H1 (cell line): ENCODE data around the gene CRTC1. TPM values are rescaled to one million over a fixed set of nuclear protein-coding genes. Genes with fewer than 3 reads are reported as not detected.
A peak's percentile ranks its signal among the peaks of the same experiment; 100 is the strongest.

Source experiments
- CTCF ChIA-PET: fragments of 300-600 bp; sonication (Branson Sonifier 250); formaldehyde crosslinking; loops from one replicate; lab custom pipeline; 2021; ENCODE audit not compliant: partially characterized antibody; lab: Charles Lee
- POLR2A ChIA-PET: fragments of 300-600 bp; sonication (Branson Sonifier 250); formaldehyde crosslinking; loops from one replicate; lab custom pipeline; 2021; ENCODE audit warnings: inconsistent platforms; ENCODE audit not compliant: partially characterized antibody; lab: Charles Lee
- DNase-seq, 2 experiments: peaks; one replicate each; pipeline versions ENCODE4 v3.0.0 to v3.0.0-alpha.2; 2010 to 2022; ENCODE audit warnings: low spot score in 2 of 2, low read depth in 1 of 2, mixed read lengths in 1 of 2
- FAIRE-seq: peaks from 2 replicates; lab custom pipeline; 2011; peaks lifted over from hg19 to GRCh38; lab: Jason Lieb, UNC
- H2AFZ ChIP-seq: 2 replicates; pipeline ENCODE4 v1.8.1; 2012; ENCODE audit warnings: low read length, inconsistent platforms
- H2AK5ac ChIP-seq: 2 replicates; pipeline ENCODE4 v1.6.1; 2013; ENCODE audit warnings: low read depth, low read length
- H2BK120ac ChIP-seq: replicated peaks from 2 replicates; pipeline ENCODE3; 2013; ENCODE audit warnings: low read depth, low read length, inconsistent platforms
- H2BK12ac ChIP-seq: 2 replicates; pipeline ENCODE4 v1.6.1; 2013; ENCODE audit warnings: low read depth, low read length
- H2BK15ac ChIP-seq: 2 replicates; pipeline ENCODE4 v1.6.1; 2013; ENCODE audit warnings: low read length
- H2BK20ac ChIP-seq: 2 replicates; pipeline ENCODE4 v1.6.1; 2013; ENCODE audit warnings: low read length
- H2BK5ac ChIP-seq: 2 replicates; pipeline ENCODE4 v1.6.1; 2013; ENCODE audit warnings: low read depth, low read length
- H3K14ac ChIP-seq: 2 replicates; pipeline ENCODE4 v1.6.1; 2013; ENCODE audit warnings: inconsistent platforms; ENCODE audit not compliant: insufficient read length
- H3K18ac ChIP-seq: 2 replicates; pipeline ENCODE4 v1.6.1; 2013; ENCODE audit warnings: low read length; ENCODE audit errors: extremely low read depth
- H3K23ac ChIP-seq: 2 replicates; pipeline ENCODE4 v1.6.1; 2013; ENCODE audit warnings: inconsistent platforms; ENCODE audit not compliant: insufficient read length
- H3K23me2 ChIP-seq: 2 replicates; pipeline ENCODE4 v1.6.1; 2013; ENCODE audit warnings: low read depth, low read length
- H3K27ac ChIP-seq: 2 replicates; pipeline ENCODE4 v1.6.1; 2011; ENCODE audit warnings: low read depth, low read length, inconsistent platforms
- H3K27me3 ChIP-seq, 4 experiments: replicated peaks in 1 of 4; 1 replicate in 1 of 4; 2 replicates in 3 of 4; pipeline versions ENCODE4 v1.6.1 to v1.8.1; 2011 to 2013; ENCODE audit warnings: low read length in 3 of 4, mild to moderate bottlenecking in 3 of 4, inconsistent platforms in 2 of 4, mixed read lengths in 2 of 4, moderate library complexity in 1 of 4; ENCODE audit not compliant: control insufficient read depth in 3 of 4, insufficient read depth in 3 of 4; ENCODE audit errors: extremely low read depth in 1 of 4
- H3K36me3 ChIP-seq, 4 experiments: 2 replicates each; pipeline versions ENCODE4 v1.6.1 to v1.8.1; 2011 to 2013; ENCODE audit warnings: mild to moderate bottlenecking in 4 of 4, low read length in 3 of 4, moderate library complexity in 2 of 4, control low read depth in 1 of 4, inconsistent platforms in 1 of 4; ENCODE audit not compliant: insufficient read depth in 4 of 4, control insufficient read depth in 2 of 4
- H3K4ac ChIP-seq: replicated peaks from 2 replicates; pipeline ENCODE3; 2013; ENCODE audit warnings: low read length, low read depth, mixed read lengths, inconsistent platforms; ENCODE audit not compliant: insufficient read length
- H3K4me1 ChIP-seq, 4 experiments: replicated peaks in 1 of 4; 1 replicate in 1 of 4; 2 replicates in 3 of 4; pipeline versions ENCODE4 v1.6.1 to v1.8.1; 2011 to 2013; ENCODE audit warnings: low read length in 3 of 4, inconsistent platforms in 2 of 4, mixed read lengths in 1 of 4; ENCODE audit not compliant: insufficient read depth in 4 of 4, control insufficient read depth in 3 of 4
- H3K4me2 ChIP-seq, 2 experiments: 2 replicates each; pipeline versions ENCODE4 v1.6.1 to v1.8.1; 2011 to 2013; ENCODE audit warnings: low read depth in 2 of 2, low read length in 2 of 2, control low read depth in 1 of 2, inconsistent platforms in 1 of 2, mild to moderate bottlenecking in 1 of 2; ENCODE audit not compliant: insufficient read depth in 1 of 2
- H3K4me3 ChIP-seq, 4 experiments: fragments of 200-600, 300-600 bp in 1 of 4; sonication (generic), shearing (Covaris generic), sonication (Bioruptor Twin) in 1 of 4; 2 replicates each; pipeline versions ENCODE4 v1.5.1 to v1.8.1; 2011 to 2016; ENCODE audit warnings: low read length in 4 of 4, low read depth in 3 of 4, control low read depth in 2 of 4, inconsistent platforms in 2 of 4, mild to moderate bottlenecking in 2 of 4, mixed read lengths in 1 of 4, moderate library complexity in 1 of 4; ENCODE audit not compliant: insufficient read depth in 2 of 4; ENCODE audit errors: extremely low read depth in 1 of 4
- H3K56ac ChIP-seq: replicated peaks from 2 replicates; pipeline ENCODE3; 2013; ENCODE audit warnings: low read depth, mild to moderate bottlenecking, mixed read lengths, low read length, inconsistent platforms; ENCODE audit not compliant: insufficient read length
- H3K79me1 ChIP-seq: 2 replicates; pipeline ENCODE4 v1.6.1; 2013; ENCODE audit warnings: low read depth, low read length, control low read depth
- H3K79me2 ChIP-seq, 2 experiments: 2 replicates each; pipeline versions ENCODE4 v1.6.1 to v1.8.1; 2012 to 2013; ENCODE audit warnings: low read length in 2 of 2, mild to moderate bottlenecking in 2 of 2, inconsistent platforms in 1 of 2; ENCODE audit not compliant: insufficient read depth in 2 of 2, control insufficient read depth in 1 of 2
- H3K9ac ChIP-seq, 4 experiments: replicated peaks in 1 of 4; 1 replicate in 1 of 4; 2 replicates in 3 of 4; pipeline versions ENCODE4 v1.6.1 to v1.8.1; 2011 to 2013; ENCODE audit warnings: low read depth in 3 of 4, low read length in 3 of 4, control low read depth in 2 of 4, mild to moderate bottlenecking in 2 of 4, moderate library complexity in 2 of 4, inconsistent platforms in 1 of 4; ENCODE audit errors: extremely low read depth in 1 of 4
- H3K9me3 ChIP-seq, 2 experiments: 2 replicates each; pipeline versions ENCODE4 v1.6.1 to v1.8.1; 2012 to 2013; ENCODE audit warnings: mild to moderate bottlenecking in 2 of 2, moderate library complexity in 2 of 2, control low read depth in 1 of 2, inconsistent platforms in 1 of 2, low read depth in 1 of 2, low read length in 1 of 2, mixed read lengths in 1 of 2; ENCODE audit not compliant: insufficient read depth in 2 of 2
- H4K20me1 ChIP-seq, 2 experiments: replicated peaks in 1 of 2; 2 replicates each; pipeline versions ENCODE3 to v1.8.1; 2011 to 2013; ENCODE audit warnings: inconsistent platforms in 2 of 2, low read length in 2 of 2, mild to moderate bottlenecking in 1 of 2; ENCODE audit not compliant: insufficient read depth in 2 of 2, control insufficient read depth in 1 of 2
- H4K5ac ChIP-seq: 2 replicates; pipeline ENCODE4 v1.6.1; 2013; ENCODE audit warnings: low read length, low read depth, mixed read lengths, inconsistent platforms; ENCODE audit not compliant: insufficient read length
- H4K8ac ChIP-seq: 2 replicates; pipeline ENCODE4 v1.8.0; 2013; ENCODE audit warnings: mild to moderate bottlenecking, moderate library complexity, low read length, inconsistent platforms; ENCODE audit not compliant: insufficient read depth; ENCODE audit errors: extremely low read depth
- H4K91ac ChIP-seq: replicated peaks from 2 replicates; pipeline ENCODE3; 2013; ENCODE audit warnings: low read length, mixed read lengths, inconsistent platforms; ENCODE audit not compliant: insufficient read length
- BCL11A ChIP-seq, 2 experiments: IDR thresholded peaks; one replicate each; pipeline ENCODE4 v1.6.1; 2011; ENCODE audit warnings: low read depth in 2 of 2, low read length in 2 of 2, mild to moderate bottlenecking in 2 of 2
- CHD2 ChIP-seq: IDR thresholded peaks from 2 replicates; pipeline ENCODE4 v1.6.1; 2012; ENCODE audit warnings: low read length, improper control_type of control experiment
- CTBP2 ChIP-seq: IDR thresholded peaks from 2 replicates; pipeline ENCODE4 v1.7.0; 2011; ENCODE audit warnings: borderline replicate concordance, mild to moderate bottlenecking, moderate library complexity, mixed read lengths, low read length; ENCODE audit not compliant: insufficient read depth, insufficient read length
- CTCF ChIP-seq, 3 experiments: IDR thresholded peaks; 1 replicate in 2 of 3; 2 replicates in 1 of 3; pipeline versions ENCODE4 v1.5.1 to v1.6.1; 2011; ENCODE audit warnings: low read length in 3 of 3, mild to moderate bottlenecking in 3 of 3, inconsistent platforms in 2 of 3, low read depth in 1 of 3, moderate library complexity in 1 of 3; ENCODE audit not compliant: insufficient read depth in 1 of 3; ENCODE audit errors: control extremely low read depth in 1 of 3
- EGR1 ChIP-seq: IDR thresholded peaks from 2 replicates; pipeline ENCODE4 v1.6.1; 2011; ENCODE audit warnings: low read depth, low read length, borderline replicate concordance
- GTF2F1 ChIP-seq: IDR thresholded peaks from 2 replicates; pipeline ENCODE4 v1.6.1; 2012; ENCODE audit warnings: low read depth, low read length, improper control_type of control experiment, borderline replicate concordance
- HDAC2 ChIP-seq, 2 experiments: fragments of 300-600 bp in 1 of 2; sonication (generic) in 1 of 2; IDR thresholded peaks; 2 replicates each; pipeline ENCODE4 v1.6.1; 2011 to 2012; ENCODE audit warnings: low read depth in 2 of 2, low read length in 2 of 2, mild to moderate bottlenecking in 2 of 2, moderate library complexity in 2 of 2, borderline replicate concordance in 1 of 2, inconsistent platforms in 1 of 2
- SIRT6 ChIP-seq: IDR thresholded peaks from one replicate; pipeline ENCODE4 v1.7.1; 2012; ENCODE audit warnings: low read length, inconsistent platforms
- TCF12 ChIP-seq: IDR thresholded peaks from 2 replicates; pipeline ENCODE4 v1.6.1; 2011; ENCODE audit warnings: low read depth, mild to moderate bottlenecking, low read length
- YY1 ChIP-seq: IDR thresholded peaks from 2 replicates; pipeline ENCODE4 v1.6.1; 2011; ENCODE audit warnings: low read depth, mild to moderate bottlenecking, low read length
- WGBS, 2 experiments: shearing (Covaris generic) in 1 of 2; methylation state at CpG; one replicate each; pipeline versions ENCODE4 v1.1.6 to v1.1.7; 2013 to 2015; ENCODE audit warnings: low lambda C conversion rate in 2 of 2, mixed read lengths in 2 of 2, inconsistent platforms in 1 of 2, low coverage in 1 of 2, missing lambda C conversion rate in 1 of 2; ENCODE audit not compliant: insufficient replicate concordance in 2 of 2, insufficient coverage in 1 of 2, insufficient read length in 1 of 2; ENCODE audit errors: extremely low coverage in 1 of 2, missing lambda C conversion rate in 1 of 2; 5-methylcytosine and 5-hydroxymethylcytosine counted together
- polyA plus RNA-seq, 7 experiments: library from polyadenylated mRNA; depleted of rRNA in 3 of 7; stranded (reverse) in 5 of 7; unstranded in 2 of 7; fragments of >200 nt in 5 of 7; fragments of 200-250 nt in 2 of 7; gene quantifications; 1 replicate in 5 of 7; 2 replicates in 1 of 7; 4 replicates in 1 of 7; pipeline versions ENCODE4 v1.2.1 to v1.2.3, GENCODE V29; 2011 to 2013; ENCODE audit warnings: missing spikeins in 2 of 7, mixed read lengths in 2 of 7
- total RNA-seq: library from RNA; stranded (reverse); fragmentation: NEBNext Ultra II Directional; extraction: Animal tissue kit (Norgen Biotek cat#: 25700); gene quantifications from 2 replicates; pipeline ENCODE4 v1.2.1, GENCODE V29; 2021

Gene CRTC1
- total and polyA plus RNA-seq, 2 of the 8 experiments (the other 6 are each of a cell fraction or from before 2014, with no cell fraction given), result 2.9 to 8.5 TPM

GRCh38 chr19:18710996-18711751 lies 27.7 kb downstream of the CRTC1 start:
- H3K4me2 ChIP-seq, result no peak overlapping the region
- no peak overlapping the region for H3K4me3 ChIP-seq
- H4K8ac ChIP-seq, result no peak overlapping the region; the same call in 1 of the 2 replicates
- H3K9me3 ChIP-seq, result no peaks in the 10 kb centered on the region
- no peaks in the 10 kb centered on the region for H3K36me3 ChIP-seq
- no peak overlapping the region for H2BK120ac ChIP-seq
- CTCF ChIA-PET, result interaction anchor here (1.0 to 1.9 kb wide), 2 partner anchors 19 to 147 kb away, joined by 4 to 5 read pairs; no protein-coding TSS in a partner anchor
- H4K91ac ChIP-seq, result no peak overlapping the region
- H2AK5ac ChIP-seq, result no peak overlapping the region
- peaks cover 6% of the 10 kb centered on the region for H3K79me1 ChIP-seq
- H3K18ac ChIP-seq, result no peak overlapping the region
- no peak overlapping the region for H3K9ac ChIP-seq
- 89% methylated on average over 25 of the region's 28 CpGs; no CpG with 5 or more reads in 1 of the 2 experiments for WGBS, 2 experiments
- no peak for FAIRE-seq
- no peak for DNase-seq
- H2BK12ac ChIP-seq, result peak overlapping the region; percentile 27; the same call in 1 of the 2 replicates
- H3K79me2 ChIP-seq, result peaks cover 0 to 7% of the 10 kb centered on the region in 2 experiments; a peak in 1 of 4 replicates
- H3K4ac ChIP-seq, result no peak overlapping the region
- H4K20me1 ChIP-seq, result peaks cover 11 to 32% of the 10 kb centered on the region in 2 experiments
- H2AFZ ChIP-seq, result no peak overlapping the region
- H3K27ac ChIP-seq, result no peak overlapping the region
- H2BK15ac ChIP-seq, result no peak overlapping the region
- no peak overlapping the region for H3K14ac ChIP-seq
- POLR2A ChIA-PET, result interaction anchor here (1.9 kb wide), 1 partner anchor 18 kb away, joined by 4 read pairs; no protein-coding TSS in a partner anchor
- no peak overlapping the region for H2BK5ac ChIP-seq
- no peaks in the 10 kb centered on the region for H3K27me3 ChIP-seq
- no peaks in the 10 kb centered on the region; a peak in 2 of 7 replicates for H3K4me1 ChIP-seq
- no peak overlapping the region for H3K23ac ChIP-seq
- H3K56ac ChIP-seq, result no peak overlapping the region
- H3K23me2 ChIP-seq, result no peaks in the 10 kb centered on the region
- no peak overlapping the region for H2BK20ac ChIP-seq
- no peak overlapping the region for H4K5ac ChIP-seq
- TF ChIP-seq EGR1 (no peak), GTF2F1 (no peak), YY1 (no peak), HDAC2 (IDR thresholded peaks at IDR 0.05; ENCODE audit: borderline replicate concordance in 1 of 2, low read depth in 2 of 2, low read length in 2 of 2) (no peak), BCL11A (IDR thresholded peaks at IDR 0.05; ENCODE audit: low read depth in 2 of 2, low read length in 2 of 2) (no peak), CHD2 (no peak), CTCF (IDR thresholded peaks at IDR 0.05; ENCODE audit: control extremely low read depth in 1 of 3, insufficient read depth in 1 of 3, low read depth in 1 of 3, low read length in 3 of 3) (no peak), CTBP2 (no peak), TCF12 (no peak), SIRT6 (no peak)
